ENCODE results near the gene KLHL12.
A peak's percentile ranks its signal among the peaks of the same experiment; 100 is the strongest.

KLHL12 gene

GRCh38 chr1:202879128-202879527 is 47.9 kb downstream of the KLHL12 start:
- DNase-seq, result no peak

DNA sequence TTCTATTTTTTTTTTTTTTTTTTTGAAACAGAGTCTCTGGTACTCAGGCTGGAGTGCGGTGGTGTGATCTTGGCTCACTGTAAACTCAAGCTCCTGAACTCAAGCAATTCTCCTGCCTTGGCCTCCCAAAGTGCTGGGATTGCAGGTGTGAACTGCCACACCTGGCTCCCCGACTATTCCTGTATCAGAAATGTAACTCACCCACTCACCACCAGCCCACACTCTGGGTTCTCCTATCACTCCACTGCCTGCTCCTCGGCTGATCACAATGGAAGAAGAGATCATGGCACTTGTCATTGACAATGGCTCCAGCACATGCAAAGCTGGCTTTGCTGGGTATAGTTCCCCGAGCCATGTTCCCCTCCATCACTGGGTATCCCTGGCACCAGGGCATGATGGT is 54.0 kb downstream of the KLHL12 start:
- DNase-seq, result no peak

DNA sequence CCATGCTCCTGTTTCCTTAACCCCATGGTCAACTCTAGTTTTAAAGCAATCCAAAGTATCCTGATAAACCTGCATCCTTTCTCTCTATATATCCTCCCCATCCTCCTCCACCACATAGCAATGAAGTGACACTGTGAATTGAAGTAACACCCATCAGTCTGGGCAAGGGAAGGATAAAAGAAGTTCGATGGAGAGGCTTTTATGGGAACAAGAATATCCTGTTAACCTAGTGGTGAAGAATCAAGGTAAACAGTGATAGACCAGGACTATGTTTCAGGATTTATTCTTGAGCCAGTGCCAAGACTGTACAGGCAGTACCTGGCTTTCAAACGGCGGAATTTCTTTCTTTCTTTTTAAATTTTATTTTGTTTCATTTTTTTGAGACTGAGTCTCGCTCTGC is 55.7 kb downstream of the KLHL12 start:
- DNase-seq, result no peak

DNA sequence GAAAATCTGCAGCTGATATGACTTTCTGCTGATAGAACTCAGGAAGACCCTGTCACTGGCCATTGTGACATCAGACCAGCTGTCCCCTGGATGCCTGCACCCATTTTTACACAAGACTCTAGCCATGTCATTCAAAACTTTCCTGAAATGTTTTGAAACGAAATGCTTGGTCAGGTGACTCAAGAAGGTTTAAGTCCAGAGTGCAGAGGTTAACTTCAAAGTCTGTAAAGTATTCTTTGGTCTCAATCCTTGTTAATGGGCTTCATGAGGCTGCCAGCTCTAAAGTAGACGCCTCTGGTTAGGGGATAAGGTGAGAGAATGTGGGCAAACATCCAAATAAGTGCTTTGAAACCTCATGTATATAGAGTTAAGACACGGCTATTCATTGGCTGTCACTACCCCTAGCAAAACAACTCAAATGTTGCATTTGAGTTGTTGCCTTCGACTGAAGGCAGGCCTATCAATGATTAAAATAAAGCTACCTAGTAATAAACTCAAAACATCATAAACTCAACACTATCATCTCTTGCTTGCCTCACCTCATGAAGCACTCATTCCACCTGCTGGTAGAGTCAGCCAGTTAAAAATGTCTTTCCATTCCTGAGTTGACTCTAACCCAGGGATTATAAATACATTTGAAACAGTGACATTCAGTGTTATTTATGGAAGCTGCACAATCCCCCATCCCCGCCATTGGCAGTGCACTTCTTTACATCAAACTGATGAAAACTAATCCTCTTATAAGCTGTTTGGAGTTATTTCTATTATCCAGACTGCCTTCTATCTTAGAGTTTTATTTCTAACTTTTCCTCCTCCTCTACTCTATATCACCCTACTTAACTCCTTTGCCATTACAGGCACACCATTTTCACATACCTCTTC is 64.1 kb downstream of the KLHL12 start:
- no peak for DNase-seq

GRCh38 chr1:202861420-202862132 is 65.5 kb downstream of the KLHL12 start:
- DNase-seq, result peak; percentile 88

- peak; percentile 60 for DNase-seq
Observed at GRCh38 chr1:202860744-202861419, 66.2 kb downstream of the KLHL12 start.

GRCh38 chr1:202858789-202859414 is 68.1 kb downstream of the KLHL12 start:
- DNase-seq, result no peak

- no peak for DNase-seq
Observed at GRCh38 chr1:202858331-202858730, 68.7 kb downstream of the KLHL12 start.

GRCh38 chr1:202857136-202857610 is 69.9 kb downstream of the KLHL12 start:
- DNase-seq, result no peak

GRCh38 chr1:202856014-202856413 is 71.0 kb downstream of the KLHL12 start:
- no peak for DNase-seq

DNA sequence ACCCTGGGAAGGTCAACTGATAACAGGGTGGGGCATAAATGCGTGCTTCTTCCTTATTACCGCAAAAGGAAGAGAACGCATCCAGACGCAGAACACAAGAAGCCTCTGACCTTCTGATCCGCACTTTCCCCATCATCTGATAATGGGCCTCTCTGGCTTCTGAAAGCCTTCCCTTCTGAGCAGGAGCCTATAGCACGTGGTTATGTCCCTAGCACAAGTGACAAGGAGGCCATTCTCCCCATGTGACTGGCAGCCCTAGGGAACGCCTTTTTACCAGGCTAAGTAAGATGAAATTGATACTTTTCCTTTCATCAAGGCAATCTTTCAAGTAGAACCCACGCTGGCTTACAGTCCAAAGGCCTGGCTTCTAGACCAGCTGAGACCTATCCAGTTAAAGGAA is 72.2 kb downstream of the KLHL12 start:
- DNase-seq, result no peak

- DNase-seq, result no peak
Observed at GRCh38 chr1:202852163-202852904, 74.7 kb downstream of the KLHL12 start.

GRCh38 chr1:202850593-202851362 is 76.3 kb downstream of the KLHL12 start:
- no peak for DNase-seq

DNA sequence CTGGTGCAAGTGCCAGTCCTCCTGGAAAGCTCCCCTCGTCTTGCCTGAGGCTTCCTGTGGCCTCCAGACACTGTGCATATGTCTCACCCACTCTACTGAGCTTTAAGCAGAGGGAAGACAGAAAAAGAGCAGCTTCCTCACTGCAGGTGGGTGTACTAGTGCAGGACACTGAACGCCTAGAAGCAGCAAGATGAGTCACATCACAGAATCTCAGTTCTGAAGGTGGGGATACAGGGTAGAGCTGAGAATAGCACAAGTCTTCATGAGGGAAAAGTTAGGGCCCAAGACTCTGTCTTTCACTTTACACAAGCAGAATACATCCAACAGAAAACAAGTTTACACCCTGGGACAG is 78.9 kb downstream of the KLHL12 start:
- DNase-seq, result no peak

DNA sequence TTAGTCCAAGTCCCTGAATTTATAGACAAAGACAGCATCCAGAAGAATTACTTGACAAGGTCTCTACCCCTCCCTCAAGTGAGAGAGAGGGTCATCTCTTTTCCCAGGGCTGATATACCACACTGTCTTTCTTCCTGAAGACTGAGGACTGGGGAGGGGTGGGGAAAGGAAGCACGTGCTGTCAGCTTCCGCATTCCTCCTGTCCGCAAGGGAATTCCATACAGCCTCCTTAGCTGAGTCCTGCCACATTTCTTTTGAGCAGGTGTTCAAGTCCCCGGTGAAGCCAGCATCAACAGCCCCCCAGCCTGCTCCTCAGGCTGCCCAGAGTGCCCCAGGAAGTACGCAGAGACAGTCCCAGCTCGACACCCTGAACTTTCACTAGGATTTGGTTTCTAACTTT is 82.1 kb downstream of the KLHL12 start:
- no peak for DNase-seq

DNA sequence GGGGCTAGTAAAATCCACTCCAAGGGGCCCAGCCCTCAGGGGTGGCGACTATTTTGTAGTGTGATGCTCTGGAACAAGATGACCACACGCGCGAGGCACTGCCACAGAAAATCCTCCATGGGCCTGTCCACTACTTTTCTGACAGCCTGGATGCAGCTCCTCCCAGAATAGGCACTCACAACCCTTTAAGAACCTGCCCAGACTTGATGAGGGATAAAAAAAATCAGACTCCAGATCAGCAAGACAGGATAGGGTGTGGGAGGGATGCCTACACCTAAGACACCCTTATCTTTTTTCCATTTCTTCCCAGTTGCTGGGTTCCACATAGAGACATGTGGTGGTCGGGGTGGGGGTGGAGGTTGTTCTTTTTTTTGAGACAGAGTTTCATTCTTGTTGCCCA is 82.8 kb downstream of the KLHL12 start:
- no peak for DNase-seq

DNA sequence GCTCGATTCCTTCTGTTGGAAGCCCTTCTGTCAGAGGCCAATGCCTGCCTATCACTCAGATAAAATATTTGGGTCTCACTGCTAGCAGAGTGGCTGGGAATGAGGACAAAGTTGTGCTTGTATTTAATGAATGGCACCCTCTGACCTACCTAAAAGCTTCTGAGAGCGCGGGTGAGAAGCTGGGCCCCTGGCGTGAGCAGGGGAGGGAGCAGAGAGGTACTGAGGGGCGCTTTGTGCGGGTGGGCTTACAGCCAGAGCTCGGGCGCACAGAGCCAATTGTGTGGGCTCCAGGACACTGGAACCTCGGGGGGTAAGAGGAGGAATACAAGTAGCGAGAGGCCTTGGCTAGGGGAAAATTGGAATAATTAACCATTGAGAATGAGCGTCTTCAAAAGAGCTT is 84.0 kb downstream of the KLHL12 start:
- DNase-seq, result no peak
